ENCODE measurements around the gene RBM15.

RBM15 gene, protein sequence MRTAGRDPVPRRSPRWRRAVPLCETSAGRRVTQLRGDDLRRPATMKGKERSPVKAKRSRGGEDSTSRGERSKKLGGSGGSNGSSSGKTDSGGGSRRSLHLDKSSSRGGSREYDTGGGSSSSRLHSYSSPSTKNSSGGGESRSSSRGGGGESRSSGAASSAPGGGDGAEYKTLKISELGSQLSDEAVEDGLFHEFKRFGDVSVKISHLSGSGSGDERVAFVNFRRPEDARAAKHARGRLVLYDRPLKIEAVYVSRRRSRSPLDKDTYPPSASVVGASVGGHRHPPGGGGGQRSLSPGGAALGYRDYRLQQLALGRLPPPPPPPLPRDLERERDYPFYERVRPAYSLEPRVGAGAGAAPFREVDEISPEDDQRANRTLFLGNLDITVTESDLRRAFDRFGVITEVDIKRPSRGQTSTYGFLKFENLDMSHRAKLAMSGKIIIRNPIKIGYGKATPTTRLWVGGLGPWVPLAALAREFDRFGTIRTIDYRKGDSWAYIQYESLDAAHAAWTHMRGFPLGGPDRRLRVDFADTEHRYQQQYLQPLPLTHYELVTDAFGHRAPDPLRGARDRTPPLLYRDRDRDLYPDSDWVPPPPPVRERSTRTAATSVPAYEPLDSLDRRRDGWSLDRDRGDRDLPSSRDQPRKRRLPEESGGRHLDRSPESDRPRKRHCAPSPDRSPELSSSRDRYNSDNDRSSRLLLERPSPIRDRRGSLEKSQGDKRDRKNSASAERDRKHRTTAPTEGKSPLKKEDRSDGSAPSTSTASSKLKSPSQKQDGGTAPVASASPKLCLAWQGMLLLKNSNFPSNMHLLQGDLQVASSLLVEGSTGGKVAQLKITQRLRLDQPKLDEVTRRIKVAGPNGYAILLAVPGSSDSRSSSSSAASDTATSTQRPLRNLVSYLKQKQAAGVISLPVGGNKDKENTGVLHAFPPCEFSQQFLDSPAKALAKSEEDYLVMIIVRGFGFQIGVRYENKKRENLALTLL

DNA sequence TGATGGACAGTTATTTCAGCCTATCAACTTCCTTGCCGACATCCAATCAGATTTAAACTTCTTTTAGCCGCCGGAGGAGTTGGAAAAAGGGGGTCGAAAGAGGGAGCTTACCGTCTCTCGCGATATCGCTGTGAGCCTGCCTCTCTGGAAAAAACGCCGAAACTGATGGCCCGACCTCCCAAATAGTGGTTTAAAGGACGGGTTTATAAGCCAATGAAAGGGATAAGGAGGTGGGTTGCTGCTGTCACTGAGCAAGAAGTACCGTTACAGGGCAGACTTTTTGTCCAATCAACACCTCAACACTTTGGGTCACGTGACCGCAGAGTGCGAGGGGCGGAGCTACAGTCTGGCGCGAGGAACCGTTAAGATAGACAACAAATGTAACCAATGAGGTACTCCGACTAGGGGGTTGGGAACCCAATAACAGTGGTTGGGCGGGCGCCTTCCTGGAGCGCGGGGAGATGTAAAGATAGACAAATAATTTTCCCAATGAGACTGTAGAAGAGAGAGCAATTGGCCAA, at the start of gene RBM15:
TSS of gene RBM15 (plus strand) at position 492 of the 521 bp plus-strand sequence. CDS start at position 521, 29 bp downstream.
- DNase-seq = peak; percentile 94

DNA sequence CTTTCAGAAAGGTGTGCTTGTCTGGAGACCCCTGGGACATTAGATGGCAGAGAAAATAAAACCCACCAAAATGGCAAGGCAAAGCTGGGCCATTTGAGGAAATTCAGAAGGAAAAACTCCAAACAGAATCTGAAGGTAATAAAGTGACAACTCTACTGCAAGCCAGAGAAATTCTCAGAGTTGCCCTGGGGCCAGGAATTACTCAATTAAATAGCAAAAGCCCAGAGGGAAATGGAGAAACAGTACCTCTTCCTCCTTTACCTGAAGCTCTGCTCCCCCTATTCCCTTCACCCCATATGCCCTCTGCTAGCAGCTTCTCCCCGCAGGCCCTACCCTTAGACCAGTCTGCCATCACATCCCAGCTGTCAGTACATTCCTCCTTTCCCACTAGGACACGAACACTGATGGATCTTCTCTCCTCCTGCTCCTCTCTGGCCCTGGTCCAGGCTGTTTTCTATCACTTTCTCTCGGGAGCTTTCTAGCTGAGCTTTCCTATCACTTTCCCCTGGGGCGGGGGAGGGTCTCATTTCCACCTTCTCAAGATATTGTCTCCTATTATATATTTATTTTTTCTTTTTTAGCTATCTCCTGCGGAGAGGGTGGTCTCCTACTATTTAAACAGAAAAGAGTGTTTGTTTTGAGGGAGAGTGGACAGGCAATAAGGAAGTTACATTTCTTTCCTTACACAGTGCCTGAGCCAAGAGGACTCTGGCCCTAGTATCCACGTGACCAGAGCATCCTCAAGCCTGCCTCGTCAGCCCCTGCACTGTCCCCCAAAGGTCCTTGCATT, 47.7 kb upstream of the RBM15 start:
- DNase-seq = no peak

DNA sequence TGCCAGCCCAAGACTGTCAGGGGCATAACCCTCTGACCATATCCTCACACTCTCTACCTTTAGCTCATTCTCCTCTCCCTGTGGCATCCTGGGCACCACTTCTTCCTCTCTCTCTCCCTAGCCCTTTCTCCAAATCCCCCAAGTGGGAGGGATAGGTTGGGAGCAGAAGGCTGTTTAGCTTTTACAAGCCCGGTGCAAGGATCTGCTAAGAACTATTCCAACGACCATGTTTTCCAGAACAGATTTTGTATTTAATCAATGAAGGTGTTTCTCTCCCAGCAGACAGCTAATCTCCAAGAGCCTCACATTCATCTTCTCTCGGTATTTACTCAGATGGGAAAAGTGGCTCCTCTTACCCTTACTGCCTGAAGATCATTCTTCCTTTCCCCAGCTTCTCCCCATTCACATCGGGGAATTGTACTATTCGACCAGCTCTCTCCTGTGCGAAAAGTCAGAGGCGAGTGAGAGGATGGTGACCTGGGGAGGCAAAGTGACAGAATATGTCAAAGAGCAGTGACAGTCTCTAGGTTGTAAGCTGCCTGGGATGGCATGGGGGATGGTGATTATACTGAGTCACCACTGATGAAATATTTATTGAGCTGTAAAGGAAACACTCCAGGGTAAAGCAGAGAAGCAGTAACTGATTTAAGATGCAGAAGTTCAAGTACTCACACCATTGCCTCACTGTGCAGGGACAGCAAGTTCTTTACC, 47.0 kb upstream of the RBM15 start:
- DNase-seq = no peak

DNA sequence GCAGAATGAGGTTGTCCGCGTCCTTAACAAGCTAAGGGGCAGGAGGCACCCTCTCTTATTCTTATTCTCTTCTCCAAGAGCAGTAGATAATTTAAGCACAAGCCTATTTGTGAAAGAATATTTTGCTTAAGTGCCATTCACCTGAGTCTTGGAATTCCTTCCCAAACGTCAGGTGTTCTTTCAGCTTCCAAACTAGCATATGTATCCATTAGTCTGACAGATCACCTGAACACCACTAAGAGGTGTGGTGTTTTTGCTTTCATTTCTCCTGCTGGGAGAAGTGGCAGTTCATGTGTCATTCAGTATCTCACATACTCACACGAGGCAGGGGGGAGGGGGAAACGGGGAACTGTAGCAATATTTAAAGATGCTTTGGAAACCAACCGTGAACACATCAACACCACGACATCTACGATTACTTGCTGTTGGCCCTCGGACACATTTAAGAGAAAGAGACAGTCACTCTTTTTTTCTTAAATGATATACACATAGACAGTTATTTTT, 45.5 kb upstream of the RBM15 start:
- DNase-seq = no peak

DNA sequence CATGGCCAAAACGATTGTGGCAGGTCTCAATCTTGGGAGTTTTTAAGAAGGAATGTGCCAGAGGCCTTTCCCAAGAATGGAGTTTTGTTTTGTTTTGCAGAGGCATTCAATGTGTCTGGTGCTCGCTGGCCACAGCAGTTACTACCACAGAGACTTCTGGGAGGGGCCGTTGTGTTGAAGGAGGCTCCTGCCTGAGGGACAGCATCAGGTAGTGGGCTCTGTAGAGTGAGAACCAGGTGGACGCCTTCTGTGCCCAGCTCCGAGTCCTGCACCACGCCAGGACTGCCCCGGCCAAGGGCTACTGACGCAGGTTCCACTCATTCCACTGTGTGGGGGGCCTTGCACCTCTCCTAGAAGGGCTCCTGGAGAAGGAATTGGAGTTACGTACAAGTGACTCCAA, 44.9 kb upstream of the RBM15 start:
- no peak for DNase-seq

DNA sequence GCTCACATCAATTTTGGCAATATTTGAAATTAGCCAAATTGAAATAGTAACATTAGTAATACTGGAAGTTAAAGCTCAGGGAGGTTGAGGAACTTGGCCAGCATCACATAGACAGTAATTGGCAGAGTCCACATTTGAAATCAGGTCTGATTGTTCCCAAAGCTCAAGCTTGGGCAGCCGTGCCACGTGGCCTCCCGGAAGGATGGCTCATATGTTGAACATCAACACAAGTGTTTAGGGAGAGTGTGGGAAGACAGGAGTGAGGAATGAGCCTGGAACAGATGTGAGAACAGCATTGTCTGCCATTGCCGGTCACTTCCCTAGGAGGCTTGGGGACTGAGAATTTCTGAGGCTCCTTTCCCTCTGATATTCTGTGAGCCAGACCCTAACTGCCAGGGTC, 40.2 kb upstream of the RBM15 start:
- no peak for DNase-seq

DNA sequence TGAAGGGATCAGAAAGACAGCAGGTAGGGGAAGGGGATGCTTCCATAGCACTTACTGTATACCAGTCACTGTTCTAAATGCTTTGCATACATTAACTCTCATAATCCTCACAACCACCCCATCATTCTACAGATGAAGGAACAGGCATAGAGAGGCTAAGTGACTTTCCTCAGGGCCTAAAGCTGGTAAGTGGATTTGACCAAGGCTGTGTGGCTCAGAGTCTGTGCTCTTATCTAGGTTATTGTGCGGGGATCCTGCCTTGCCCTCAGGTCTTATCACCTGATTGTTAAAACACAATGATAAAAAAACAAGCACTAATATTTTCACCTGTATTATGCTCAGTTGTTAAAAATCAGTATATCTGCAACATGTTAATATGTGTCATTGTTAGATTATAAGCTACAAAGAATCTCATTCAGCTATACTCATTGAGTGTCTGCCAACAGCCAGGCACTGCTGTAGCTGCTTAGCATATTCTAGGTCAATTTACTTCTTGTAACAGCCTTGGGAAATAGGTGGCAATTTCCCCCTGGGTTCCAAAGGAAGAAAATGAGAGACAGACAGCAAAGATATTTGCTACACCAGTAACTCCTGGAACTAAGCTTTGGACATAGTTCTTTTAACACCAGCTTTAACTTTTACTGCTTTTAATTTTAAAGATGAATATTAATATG, 38.6 kb upstream of the RBM15 start:
- no peak for DNase-seq

DNA sequence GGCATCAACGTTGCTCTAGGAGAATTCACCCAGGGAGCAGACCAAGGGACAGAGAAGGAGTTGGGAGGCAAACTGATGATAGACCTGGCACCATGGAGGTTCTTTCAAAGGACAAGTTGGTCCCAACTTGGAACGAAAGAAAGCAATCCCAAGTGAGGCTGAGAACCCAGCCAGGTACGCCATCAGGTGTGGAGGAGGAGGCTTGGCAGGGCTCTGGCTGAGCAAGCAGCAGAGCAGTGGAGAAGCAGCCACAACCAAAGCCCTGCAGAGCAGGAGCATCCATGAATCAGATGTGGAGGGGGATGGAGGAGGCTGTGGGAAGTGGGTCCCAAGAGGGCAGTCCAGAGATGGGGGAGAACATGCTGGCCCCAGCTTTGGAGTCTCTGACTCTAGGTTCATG, 36.3 kb upstream of the RBM15 start:
- no peak for DNase-seq

DNA sequence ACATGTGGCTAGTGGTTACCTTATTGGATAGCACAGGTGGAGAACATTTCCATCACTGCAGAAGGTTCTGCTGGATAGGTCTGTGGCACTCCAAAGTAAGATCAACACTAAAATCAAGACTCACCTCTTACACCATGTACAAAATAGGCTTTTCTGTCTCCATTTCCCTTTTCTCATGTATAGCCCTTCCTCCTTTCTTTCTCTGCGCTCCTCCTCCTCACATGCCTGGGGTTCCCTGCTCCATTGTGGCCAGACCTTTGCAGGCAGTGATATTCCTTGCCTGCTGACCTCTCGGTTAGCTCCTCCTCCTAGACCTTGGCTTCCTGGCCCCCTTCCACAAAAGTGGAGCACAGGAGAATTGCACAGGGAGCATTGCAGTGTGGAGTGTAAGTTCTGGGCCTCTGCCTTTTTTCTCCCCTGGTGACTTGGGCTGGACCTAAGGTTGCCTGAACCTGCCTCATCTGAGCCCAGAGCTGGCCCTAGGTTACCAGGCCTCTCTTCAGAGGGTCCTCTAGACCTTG, 33.2 kb upstream of the RBM15 start:
- no peak for DNase-seq

DNA sequence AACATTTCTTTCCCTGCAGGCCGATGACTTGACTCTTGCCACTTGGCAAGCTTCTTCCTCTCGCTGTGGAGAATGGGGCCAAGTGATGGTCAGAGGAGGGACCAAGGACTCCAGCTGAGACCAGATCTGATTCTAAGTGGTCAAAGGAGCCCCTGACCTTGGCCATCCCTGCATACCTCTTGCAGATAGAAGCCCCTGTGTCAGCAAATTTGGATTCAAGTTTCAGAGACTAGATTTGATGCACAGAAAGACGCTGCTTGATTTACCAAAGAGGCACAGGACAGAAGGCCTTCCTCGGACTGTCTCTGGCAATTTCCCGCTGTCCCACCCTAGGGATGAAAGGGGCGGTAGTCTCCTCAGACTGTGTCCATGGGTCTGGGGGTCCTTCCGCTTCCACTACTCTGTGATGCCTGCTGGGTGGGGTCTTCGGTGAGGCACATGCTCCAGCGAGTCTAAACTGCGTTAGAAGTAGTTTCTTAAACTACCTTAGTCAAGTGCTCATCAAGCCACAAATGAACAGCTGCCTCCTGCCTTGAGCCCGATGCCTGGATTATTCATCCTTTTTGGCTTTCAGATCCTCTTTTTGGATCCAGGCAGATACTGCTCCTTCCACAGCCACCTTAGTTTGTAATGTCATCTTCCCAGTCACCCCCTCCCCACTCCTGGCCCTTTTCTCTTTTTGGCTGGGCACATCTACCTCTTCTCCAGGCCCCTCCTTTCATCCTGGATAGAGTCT, 31.8 kb upstream of the RBM15 start:
- no peak for DNase-seq

DNA sequence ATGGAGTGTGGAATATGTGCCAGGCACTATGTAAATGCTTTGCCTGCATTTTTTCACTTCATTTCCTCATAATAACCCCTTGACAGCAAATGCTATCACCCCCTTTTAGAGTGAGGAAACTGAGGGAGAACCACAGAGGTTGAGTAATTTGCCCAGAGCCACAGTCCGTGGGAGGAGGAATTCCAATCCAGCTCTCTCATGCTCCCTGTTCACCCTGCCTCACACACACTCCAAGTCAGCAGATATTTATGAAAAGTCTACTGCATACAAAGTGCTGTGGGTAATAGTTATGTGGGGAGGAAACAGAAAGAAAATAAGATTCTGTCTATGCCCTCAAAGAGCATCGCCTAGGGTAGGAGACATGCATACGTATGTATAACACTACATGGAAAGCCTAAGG, 30.9 kb upstream of the RBM15 start:
- DNase-seq = no peak

DNA sequence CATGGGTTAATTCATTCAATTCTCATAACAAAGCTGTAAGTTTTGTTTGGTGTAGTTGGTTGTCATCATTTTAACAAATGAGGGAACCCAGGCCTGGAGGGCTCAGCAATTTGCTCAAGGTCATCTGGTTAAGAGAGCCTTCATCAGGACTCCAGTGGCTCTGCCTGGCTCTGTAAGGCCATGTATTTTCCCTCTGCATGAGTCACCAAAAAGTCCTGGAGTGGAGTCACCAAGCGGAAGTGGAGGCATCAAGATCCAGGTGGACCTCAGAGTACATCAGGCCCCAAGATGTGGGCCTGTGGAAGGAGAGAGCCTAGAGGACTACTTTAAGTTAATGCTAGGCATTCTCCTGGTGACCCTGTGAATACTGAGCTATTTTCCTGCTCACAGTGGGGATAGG, 30.0 kb upstream of the RBM15 start:
- DNase-seq = no peak

DNA sequence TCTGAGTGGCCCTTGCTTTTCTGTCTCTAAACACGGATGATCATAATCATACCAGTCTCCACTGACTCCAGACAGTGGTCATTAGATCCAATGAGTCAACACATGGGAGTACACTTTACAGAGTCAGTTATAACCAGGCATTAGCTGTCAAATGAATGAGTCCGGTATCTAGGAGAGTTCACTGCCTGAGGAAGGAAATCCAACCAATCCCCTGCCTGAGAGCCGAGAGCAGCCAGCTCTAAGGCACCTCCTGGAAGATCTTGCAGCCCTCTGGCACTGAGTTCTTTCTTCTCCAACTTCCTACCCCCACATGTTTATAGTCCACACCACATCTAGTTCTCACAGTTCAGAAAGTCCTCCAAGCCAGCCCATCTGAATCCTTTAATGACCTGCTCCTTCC, 29.4 kb upstream of the RBM15 start:
- DNase-seq = no peak

DNA sequence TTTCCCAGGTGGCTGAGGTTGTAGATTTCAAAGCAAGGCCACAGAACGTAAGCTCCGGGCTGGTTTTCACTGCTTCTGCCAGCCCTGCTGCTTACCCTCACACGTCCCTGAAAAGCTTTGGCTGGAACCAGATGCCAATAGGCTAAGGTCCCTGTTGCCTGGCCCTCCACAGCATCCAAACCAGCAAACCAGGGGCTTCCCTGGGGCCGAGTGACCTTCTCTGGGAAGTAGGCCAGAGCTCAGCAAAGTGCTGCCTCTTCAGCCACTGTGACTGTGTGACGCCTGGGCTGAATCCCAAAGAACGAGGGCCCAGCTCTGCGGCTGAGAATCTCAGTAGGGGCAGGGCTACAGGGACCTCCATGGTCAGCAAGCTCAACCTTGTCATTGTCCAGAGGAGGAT, 28.9 kb upstream of the RBM15 start:
- no peak for DNase-seq

DNA sequence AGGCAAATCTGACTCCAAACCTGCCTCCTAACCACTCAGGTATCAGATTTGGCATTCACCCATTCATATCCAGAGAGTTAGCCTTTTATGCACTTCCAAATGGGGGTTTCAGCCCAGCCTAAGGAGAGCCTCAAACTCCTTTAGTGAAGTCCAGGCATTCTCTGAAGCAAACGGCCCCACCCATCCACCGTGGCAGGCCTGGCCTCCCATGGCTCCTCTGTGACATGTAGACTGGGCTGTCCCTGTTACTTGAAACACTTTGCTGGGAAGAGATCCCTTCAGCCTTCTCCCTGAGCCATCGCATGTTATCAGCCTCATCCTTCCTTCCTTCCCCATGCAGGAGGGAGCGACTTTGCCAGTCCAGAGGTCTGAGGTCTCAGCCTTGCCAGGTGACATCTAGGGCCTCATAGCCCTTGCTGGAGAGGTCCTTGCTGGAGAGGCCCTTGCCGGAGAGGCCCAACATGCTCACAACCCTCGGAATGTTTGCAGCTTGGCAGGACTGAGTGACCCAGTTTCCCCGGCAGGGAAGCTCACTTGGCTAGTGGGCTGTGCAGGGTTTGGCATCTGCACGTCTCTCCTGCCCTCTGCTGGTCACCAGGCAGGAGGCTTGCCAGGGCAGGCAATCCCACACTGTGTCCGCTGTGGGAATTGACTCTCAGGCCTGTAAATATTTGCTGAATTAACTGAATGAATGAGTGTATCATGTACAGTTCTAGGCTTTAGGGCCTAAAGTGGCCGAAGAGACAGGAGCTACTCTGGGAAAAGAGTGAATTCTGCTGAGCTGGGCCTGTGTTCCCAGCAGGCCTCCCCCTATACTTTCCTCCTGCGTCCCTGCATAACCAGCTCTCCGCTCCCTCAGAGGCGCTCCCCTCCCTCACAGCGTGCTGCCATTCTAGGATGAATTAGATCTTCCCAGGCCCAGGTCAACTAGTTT, 26.7 kb upstream of the RBM15 start:
- peak; percentile 75 for DNase-seq

DNA sequence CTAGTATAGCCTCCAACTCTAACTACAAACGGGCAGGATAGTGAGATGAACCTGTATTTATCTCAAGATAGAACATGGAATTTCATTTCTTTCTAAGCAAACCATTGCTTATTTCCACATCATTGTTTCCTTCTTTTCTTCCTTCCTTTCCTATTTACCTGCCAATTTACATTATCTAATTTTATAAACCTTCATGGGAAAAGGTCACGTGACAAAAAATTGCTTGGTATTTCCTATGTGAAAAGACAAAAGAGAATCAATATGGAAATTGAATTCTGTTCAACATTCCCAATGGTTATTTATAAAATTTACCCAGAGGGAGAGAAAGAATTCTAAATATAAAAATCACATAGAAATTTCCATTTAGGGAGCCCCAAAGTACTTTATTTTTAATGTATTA, 22.4 kb upstream of the RBM15 start:
- no peak for DNase-seq

DNA sequence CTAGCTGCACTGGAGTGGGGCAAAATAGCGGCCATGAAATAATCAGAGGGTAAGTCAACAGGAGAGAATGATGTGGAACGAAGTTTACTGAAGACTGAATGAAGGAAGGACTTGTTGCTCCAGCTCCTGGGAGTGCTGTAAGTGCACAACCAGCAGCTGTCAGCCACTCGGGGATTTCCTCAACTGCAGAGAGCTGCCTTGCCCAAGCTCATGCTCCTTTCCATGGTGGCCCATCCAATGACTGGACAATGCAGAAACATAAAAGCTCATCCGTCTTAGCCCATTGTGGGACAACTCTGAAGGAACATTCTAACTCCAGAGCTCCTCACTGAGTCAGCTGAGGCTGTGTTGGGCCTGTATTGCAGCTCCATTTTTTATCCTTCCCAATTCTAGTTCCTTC, 21.1 kb upstream of the RBM15 start:
- DNase-seq = no peak

DNA sequence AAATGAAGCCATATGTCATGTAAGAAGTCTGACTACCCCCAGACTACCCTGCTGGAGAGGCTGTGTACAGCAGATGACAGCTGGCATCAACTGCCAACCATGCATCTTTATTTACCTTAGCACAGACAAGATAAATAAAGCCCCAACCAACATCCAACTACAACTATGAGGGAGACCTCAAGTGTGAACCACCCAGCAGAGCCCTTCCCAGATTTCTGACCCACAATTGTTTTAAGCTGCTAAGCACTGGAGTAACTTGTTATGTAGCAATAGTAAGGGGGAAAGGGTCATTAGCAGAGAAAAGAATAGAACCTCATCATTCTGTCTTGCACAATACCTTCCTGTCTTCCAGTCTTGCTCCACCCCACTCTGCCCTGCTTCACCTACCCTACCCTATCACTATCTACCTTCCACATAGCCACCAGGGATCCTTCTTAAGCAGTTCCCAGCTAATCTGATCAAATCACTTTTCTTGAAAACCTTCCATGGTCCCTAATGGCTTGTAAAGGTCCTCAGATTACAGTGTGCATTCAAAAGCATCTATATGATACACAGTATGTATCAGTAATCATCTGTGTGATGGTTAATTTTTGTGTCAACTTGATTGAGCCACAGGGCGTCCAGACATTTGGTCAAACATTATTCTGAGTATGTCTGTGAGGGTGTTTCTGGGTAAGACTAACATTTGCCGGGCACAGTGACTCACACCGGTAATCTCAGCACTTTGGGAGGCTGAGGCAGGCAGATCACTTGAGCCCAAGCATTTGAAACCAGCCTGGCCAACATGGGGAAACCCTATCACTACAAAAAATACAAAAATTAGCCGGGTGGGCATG, 19.6 kb upstream of the RBM15 start:
- no peak for DNase-seq

Data from activated naive CD4-positive, alpha-beta T cell treated with anti-CD3 and anti-CD28 coated beads, Interleukin-2, amount 50 U/mL, for 16 hours (primary cell).